Measurements from ENCODE around the gene RIMS1.
"Not testable (repeated sequence)": the region's sequence is repeated elsewhere in the genome, so short reads cannot be mapped to it uniquely, and the experiment has no call there.

Gene RIMS1

DNA sequence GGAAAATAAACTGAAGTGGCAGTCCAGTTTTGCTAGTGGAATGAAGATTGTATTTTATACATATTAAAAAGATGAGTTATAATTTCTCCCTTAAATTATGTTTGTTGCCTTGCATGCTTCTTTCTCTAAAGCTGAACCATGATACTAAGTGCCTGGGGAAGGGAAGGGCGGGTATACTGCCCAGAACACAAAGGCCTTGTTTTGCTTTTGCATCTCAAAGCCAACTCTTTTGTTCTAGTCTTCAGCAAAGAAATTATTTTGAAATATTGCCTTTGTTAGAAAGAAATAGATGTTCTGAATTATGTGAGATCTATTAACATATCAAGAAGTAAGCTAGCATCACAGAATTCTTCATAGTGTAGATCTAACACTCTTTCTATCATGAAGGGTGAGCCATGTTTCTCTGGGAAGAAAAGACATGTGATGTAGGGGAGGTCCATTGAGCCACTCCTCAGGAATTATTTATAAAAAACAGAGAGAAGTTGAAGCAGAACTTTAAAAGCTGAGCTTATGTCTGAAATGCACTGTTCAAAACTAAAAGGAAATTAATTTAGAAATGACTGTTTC, 108.4 kb downstream of the RIMS1 start:
- no peak for DNase-seq

DNA sequence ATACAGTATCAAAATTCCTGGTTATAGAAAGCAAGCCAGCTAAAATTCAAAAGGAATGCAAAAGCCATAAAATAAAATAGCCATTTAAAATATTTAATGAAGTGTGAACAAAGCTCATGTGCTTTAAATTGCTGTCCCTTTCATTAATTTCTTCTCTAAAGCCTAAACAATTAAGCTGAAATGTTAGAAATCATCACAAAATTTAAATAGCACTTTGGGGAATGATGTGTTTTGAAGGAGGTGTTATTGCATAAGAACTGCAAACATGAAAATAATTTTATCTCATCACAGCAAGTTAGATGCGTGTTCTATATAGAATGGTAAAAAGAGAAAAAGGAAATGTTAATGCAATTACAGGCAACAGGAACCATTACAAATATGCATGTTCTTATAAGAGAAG, 111.0 kb downstream of the RIMS1 start:
- no peak for DNase-seq

DNA sequence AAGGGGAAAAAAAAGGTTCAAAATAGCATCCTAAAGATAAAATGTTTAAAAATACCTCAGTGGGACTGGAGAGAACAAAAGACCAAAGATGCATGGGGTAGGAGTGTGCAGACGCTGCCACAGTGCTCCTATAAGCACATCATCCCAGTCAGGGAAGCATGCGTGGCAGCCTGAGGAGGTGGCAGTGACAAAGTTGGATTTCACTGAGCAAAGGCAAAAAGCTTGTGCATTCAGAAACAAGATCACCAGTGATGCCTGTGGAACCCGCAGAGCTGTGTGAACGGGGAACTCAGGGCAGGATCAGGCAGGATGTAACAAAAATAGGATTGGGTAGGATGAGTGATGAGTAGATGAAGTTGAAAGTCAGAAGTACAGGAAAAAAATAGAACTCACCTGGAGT, 116.1 kb downstream of the RIMS1 start:
- no peak for DNase-seq

DNA sequence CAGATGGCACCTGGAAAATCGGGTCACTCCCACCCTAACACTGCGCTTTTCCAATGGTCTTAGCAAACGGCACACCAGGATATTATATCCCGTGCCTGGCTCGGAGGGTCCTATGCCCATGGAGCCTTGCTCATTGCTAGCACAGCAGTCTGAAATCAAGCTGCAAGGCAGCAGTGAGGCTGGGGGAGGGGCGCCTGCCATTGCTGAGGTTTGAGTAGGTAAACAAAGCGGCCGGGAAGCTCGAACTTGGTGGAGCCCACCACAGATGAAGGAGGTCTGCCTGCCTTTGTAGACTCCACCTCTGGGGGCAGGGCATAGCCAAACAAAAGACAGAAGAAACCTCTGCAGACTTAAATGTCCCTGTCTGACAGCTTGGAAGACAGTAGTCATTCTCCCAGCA, 120.2 kb downstream of the RIMS1 start:
- not testable (repeated sequence) for DNase-seq

DNA sequence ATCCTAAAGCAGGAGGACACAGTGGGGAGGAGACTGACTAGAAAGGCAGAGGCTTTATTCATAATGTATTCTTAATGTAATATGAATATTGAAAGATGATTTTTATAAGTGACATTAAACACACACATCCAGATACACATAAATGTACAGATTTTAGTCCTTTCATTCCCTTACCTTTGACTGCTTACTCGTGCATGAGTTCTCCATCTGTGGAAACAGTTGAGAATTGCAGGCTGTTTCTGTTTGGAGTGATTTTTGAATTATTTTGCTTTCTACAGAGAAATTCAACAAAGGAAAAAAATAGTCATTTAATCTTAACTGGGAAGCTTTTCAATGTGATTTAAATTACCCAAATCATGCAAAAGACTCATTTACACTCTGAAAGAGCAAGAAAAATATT, 136.5 kb downstream of the RIMS1 start:
- DNase-seq, result no peak

DNA sequence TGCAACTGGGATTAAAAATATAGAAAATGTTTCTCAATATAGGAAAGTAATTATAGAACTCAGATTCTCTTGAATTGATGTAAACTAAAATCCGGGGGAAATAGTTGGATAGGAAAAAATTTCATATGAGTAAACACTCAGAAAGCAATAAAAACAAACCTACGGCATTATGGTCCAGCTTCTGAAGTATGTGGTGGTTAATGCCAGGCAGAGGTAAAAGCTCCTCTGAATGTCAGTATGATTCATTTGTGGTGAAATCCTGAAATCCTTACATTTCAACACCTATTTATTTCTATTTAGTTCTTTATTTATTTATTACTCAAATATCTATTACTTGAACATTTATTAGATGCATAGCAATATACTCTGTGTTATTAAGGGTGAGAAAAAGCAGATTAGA, 145.1 kb downstream of the RIMS1 start:
- no peak for DNase-seq

DNA sequence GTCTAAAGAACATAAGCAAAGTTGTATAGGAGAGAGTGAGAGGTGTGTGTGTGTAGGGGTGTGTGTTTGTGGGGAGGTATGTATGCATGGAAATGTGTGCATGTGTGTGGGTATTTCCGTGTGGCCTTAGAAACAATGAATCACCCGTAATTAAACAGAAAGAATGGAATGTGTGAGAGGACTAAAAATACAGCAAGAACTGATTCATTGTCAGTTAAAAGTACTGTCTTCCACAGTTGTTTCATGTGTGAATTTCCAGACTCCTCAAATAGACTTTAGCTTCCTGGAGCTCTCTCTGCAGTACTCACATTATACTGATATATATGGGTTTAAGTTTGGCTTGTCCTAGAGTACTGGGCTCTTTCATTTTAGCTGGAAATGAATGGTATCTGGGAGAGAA, 145.7 kb downstream of the RIMS1 start:
- DNase-seq, result no peak

DNA sequence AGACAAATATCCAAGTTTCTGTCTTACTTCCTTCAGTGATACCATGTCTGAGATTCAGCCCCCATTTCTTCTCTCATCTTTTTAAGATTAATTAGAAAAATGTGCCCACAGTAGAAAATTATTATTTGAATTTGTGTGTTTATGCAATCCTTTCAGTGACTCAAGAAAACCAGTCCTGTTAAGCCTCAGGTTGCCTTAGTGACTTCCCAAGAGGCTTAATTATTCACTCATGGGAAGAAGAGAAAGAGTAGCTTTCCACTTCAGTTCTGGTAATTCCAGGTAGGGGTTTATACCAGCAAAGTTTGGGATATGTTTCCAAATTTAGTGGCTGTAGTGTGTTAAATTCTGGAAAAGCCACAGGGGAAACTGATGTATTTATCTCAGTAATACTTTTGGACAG, 149.1 kb downstream of the RIMS1 start:
- no peak for DNase-seq

DNA sequence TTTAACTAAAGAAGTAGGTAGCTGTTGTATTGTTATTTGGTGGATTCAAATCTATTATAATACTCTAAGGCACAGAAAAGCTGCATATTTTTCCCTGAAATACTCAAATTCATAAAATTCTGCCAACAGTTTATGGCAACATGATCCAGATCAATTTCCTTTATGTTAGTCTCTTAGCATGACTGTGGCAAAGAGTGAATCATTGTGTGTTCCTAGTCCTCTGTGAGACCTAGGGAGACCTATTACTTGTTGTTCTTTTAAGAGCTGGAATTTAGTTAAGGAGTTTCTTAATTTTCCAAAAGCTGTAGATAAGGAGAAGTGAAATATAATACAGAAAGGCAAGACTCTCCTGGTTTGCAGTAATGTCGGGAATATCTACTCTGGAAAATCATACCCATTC, 149.6 kb downstream of the RIMS1 start:
- DNase-seq, result no peak

DNA sequence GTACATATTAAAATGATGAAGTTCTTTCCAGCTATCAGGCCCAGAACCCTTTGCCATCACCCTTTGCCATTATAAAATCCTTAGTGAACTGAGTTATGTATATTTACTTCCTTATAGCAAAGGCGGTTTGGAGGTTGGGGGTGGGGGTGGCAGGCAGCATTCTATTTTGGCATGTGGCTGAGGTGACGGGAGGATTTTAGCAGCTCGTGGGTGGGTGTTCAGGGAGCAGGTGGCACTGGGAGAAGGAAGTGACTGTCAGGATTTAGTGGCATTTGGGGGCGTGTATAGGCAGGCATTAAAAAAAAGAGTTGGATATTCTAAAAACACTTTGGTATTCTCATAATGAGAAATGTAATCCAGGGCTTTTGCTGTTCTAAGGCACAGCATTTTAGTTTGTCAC, 150.7 kb downstream of the RIMS1 start:
- DNase-seq, result no peak

DNA sequence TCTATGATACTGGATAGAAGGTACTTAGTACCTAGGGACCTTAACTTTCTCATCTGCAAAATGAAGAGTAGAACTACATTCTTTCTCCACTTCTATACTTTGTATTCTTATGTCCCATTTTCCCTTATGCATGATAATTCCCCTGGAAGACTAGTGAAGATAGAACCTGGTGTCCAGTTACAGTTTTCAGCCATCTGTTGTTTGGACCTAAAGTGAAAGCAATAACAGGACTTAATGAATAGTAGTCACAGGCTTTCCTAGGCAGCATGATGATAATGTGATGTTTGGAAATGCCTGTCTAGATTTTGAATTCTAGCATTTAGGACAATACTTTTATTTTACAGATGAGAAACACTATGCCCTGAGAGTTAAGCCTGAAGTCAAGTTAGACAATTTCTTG, 153.8 kb downstream of the RIMS1 start:
- DNase-seq, result no peak

DNA sequence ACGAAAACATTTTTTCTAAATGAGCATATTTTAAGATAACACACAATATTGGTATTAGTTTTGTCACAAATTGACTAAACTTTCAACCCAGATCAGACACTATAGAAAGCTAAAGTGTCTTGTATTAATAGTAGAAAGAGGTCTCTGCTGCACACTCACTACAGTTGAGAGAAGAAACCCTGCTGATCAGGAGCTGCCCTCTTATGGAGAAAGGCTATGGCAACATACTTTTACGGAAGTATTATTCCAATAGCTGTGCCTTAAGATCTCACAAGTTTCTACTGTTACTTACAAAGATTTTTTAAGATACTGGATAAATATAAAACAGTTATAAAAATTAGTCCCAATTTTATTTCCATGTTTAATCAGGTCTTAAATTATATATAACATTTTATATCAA, 155.7 kb downstream of the RIMS1 start:
- DNase-seq, result no peak

DNA sequence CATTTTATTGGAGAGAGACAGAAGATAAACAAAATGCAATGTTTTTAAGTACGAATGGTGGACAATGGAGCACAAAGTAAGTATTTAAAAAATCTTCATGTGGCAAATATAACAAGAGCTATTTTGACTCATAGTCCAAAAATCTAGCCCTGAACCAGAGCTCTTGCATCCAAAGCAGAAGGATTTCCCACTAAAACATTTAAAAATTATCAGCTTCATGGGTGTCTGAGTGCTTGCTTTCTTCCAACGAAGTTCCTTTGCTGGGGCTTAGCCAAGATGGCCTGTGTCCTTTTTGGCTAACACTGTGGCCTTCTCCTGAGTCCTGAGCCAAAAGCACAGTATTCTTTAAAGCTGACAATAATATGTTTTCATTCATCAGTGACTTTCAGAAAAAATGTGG, 161.7 kb downstream of the RIMS1 start:
- no peak for DNase-seq

DNA sequence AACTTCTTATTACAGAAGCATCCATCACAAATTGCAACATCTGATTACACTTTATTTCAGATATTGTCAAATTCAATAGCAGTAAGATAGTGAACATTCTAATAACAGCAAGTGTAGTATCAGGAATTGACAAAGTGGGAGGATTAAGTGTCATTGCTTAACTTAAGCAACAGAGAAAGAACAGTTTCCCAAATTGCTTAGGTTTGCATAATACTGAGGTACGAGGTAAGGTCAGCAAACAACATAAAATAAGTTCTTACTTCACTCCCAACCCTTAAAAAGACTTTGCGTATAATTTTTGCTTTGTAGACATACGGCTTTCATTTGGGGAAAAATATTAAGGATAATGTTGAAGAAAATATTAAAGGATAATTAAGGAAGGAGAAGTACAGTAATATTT, 163.0 kb downstream of the RIMS1 start:
- DNase-seq, result no peak

DNA sequence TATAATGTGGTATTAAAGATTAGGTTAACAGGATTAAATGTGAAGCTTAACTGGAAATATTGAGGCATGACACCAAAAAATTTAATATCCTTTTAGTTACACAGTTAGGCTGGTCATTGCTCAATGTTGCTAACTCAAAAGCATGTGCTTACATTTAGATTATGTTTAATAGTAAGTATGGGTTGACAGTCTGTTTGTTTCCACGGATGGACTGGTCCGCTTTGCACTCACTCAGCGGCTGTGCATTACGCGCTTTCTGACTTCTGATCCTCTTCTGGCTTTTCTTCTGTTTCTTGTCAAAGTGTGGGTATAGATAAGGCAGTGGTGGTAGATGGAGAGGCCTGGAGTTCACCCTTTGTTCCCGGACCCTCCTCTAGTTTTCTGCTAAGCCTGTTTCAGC, 174.9 kb downstream of the RIMS1 start:
- DNase-seq, result no peak

DNA sequence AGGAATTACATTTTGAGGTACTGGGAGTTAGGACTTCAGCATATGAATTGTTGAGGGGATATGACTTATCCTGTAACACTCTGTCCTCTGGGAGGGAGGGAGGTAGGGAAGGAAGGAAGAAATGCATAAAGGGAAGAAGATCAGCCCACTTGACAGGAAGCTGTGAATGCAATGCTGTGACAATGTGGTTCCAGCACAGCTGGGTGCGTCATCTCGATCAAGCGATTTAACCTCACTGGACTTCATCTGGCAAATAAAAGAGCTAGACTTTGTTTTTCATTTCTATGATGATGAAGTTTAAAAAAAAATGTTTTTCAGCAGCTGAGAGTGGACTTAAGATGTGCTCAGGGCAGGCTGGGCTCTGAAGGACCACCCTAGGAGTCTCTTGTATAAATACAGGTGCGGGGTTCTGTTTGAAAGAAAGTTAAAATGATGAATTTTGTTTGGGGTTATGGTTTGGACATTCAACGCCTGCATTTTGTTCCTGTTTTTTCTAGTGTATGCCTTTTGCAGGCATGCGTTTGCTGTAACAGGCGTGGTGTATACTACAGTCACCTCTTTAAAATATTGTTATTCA, 178.1 kb downstream of the RIMS1 start:
- no peak for DNase-seq

DNA sequence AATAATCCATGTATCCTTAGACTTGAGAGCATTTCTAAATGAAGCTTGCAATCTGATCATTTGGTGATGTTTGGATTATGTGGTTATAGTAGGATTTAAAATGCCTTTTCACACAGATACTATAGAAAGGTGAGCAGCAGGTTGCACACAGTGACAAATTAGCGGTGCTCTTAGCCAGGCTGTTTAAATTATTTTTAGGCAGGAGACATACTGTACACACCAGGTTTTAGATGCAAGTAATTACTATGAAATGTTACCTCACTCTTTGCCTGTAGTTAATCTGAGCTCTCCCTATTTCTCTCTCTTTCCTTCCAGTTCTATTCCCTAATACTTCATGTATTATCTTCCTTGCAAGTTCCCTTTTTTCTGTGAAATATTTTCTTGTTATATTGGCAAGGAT, 191.7 kb downstream of the RIMS1 start:
- no peak for DNase-seq

DNA sequence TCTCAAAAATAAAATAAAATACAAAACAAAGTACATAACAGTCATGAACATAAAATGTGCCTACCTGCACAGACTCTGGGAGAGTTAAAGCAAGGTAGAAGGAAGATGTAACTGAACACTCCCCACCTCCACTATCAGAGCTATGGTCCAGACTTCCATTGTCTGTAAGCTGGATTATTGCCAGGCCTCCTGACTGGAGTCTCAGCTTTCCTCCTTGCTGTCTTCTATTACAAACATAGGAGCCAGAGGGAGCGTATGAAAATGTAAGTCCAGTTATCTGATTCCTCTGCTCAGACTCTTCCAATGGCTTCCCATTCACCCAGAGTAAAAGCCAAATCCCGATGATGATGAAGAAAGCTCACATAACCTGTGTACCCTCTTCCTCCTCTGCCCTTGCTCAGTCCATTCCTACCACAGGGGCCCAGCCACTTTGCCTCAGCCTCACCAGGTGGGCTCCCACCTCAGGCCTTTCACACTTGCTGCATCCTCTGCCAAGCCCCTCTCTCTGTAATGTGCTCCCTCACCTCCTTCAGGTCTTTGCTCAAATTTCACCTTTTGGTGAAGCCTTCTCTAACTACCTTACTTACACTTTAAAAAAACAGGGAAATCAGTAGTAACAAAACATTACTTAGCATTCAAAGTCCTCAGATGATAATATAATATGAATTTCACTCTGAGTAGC, 194.1 kb downstream of the RIMS1 start:
- no peak for DNase-seq

DNA sequence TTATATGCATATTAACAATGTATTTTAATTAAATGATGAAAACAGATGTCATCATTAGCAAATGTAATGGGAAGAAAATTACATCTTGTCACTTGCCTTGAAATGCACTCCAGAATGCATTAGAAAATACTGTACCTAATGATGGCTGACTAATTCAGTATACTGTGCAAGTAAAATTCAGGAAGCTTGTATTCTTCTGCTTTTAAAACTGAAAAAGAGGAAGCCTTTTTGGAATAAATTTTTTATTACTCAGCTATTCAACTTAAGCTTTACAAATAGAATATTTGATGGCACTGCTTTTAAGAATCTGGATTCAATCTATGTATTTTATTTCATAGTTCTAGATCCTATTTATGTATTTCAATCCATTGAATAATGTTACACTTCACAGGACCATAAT, 195.5 kb downstream of the RIMS1 start:
- DNase-seq, result no peak

DNA sequence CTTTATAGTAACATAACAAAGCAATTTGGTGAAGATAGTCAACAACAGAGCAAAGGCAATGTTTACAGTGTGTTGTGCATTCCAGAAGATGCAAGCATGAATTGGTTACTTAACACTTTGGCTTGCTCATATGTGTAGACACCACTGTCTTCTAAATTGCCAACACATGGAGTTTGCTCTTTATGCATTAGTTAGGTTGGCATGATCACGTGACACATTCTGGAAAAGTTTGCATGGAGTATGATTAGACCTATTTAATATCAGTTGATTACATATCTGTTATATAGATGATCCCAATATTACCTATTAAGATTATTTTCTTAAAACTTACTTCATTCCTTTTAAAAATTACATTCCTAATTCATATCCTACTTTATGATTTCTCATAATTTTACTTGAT, 197.6 kb downstream of the RIMS1 start:
- no peak for DNase-seq

DNA sequence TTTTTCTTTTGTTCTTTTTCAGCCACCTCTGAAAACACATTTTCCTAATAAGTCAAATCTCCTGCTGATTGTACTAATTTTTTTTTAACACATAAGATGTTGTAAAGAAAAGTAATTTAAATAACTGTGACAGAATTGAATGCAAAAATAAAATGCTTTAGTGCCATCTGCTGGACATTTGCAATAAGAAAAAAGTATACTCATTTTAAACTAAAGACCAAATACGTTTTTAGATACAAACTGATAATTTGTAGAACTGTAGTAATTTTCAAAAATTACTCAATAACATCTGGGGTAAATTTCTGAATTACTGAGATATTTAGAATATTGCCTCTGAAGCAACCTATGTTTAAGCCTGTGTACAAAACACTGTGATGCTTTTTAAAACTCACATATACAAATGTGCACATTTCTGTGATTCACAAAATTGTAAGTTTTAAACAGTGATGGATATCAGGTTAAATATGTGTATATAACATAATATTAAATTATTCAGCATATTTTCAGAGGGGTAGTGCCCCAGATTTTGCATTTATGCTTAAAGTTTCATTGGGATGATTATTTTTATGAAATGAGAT, 198.7 kb downstream of the RIMS1 start:
- DNase-seq, result peak; percentile 46

DNA sequence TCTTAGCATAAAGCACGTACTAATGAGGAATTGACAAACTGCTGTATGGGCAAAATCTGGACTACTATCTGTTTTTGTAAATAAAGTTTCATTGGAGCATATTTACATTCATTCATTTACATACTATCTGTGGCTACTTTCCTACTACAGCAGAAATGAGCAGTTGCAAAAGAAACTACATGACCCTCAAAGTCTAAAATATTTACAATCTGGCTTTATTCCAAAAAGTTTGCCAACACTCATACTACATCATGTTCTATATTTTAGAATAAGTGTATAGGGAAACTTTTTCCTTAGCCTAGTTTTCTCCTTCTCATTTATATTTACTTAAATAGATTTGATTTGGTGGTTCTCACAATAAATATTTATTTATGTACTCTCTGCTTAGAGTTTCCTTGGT, 208.2 kb downstream of the RIMS1 start:
- no peak for DNase-seq

DNA sequence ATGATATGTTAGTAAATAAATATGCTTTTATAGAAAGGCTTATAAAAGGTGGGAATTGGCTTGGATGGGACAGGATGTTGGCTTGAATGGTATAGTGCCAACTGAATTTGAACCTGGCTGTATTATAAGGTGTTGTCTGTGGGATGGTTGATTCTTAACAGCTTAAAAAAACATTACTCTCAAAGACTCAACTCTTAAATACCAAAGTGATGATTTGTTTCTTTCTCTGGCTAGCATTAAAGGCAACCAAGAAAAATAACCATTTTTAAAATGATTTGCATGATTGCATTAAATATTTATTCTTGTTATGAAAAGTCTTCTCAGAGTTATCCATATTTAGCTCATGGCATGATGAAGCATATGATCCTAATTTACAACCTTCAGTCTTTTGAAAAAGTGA, 216.2 kb downstream of the RIMS1 start:
- no peak for DNase-seq

DNA sequence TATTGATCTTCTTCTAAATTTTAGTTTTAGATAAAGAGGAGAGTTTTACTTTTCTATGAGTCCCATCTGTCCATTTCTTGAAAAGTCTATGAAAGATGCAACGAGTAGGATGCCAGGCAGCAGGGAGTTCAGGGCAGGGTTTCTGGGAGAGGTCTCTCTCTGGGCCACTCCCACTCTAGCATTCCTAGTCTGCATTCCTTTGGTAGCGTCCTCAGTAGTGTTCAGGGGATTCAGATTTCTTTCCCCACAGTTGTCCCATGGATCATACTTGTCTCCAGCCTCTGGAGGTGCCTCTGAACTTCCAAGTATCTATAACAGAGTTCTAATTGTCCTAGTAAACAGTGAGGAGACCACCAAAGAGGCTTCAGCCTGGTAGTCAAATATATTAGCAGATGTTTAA, 225.3 kb downstream of the RIMS1 start:
- DNase-seq, result no peak

DNA sequence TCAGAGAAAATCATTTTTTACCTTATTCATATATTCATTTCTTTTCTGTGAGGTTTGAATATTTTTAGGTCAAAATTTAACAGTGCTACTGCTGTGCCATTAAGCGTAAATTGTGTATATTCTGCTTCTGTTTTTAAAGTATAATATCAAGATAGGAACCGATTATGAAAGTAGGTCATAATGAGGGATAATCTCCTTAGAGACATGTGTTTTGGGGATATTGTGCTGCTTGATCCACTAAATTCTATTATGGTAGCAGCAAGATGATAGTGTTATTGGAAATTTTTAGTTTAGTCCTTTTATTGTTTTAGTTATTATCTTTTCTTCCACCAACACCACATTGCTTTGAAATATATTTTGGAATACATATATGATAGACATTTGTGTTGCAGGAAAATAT, 244.0 kb downstream of the RIMS1 start:
- DNase-seq, result no peak

All from hematopoietic multipotent progenitor cell treated with erythropoietin and hydrocortisone succinate and interleukin-3 and kit ligand, for 6 days (in vitro differentiated cells).